ENCODE measurements around the gene INPP5D.

Gene INPP5D

DNA sequence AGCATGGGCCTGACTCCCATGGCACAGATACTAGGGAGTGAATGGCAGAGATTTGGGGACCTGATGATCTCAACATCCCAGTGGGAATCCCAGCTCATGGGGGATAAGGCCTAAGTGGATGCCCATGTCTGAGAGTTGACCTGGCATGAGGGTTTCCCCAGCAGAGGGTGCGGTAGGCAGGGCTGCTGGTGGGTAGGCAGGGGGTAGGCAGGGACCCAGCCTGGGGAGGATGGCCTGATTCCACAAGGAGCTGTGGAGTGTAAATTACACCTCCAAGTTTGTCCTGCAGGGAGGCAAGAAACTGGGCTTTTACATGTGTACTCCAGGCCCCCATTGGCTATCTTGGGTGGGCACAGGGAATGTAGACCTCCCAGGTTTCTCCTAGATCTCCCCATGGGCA, 46.9 kb downstream of the INPP5D start:
- H3K27ac Mint-ChIP-seq = peak overlapping the region; percentile 91 to 93
- DNase-seq (no peak), ATAC-seq (replicated peaks) (no peak)
- H3K27me3 Mint-ChIP-seq = no peaks in the 10 kb centered on the region
- peak overlapping the region; percentile 17 to 60 for H3K4me3 Mint-ChIP-seq
- H3K9me3 Mint-ChIP-seq = no peaks in the 10 kb centered on the region
- H3K36me3 Mint-ChIP-seq (ENCODE audit: insufficient read depth) = peaks cover 48% of the 10 kb centered on the region
- H3K4me1 Mint-ChIP-seq (ENCODE audit: low read depth in 2 of 2) = peaks cover 70 to 77% of the 10 kb centered on the region in 2 donors

- no peaks in the 10 kb centered on the region for H3K9me3 Mint-ChIP-seq
- H3K27ac Mint-ChIP-seq = peak overlapping the region; percentile 91 to 93
- peak overlapping the region; percentile 17 to 60 for H3K4me3 Mint-ChIP-seq
- DNase-seq (no peak), ATAC-seq (replicated peaks) (peak; percentile 33)
- no peaks in the 10 kb centered on the region for H3K27me3 Mint-ChIP-seq
- H3K4me1 Mint-ChIP-seq (ENCODE audit: low read depth in 2 of 2) = peaks cover 65 to 76% of the 10 kb centered on the region in 2 donors
- peaks cover 42% of the 10 kb centered on the region for H3K36me3 Mint-ChIP-seq (ENCODE audit: insufficient read depth)
These were observed 47.7 kb downstream of the INPP5D start for GRCh38 chr2:233107831-233108300.

- ATAC-seq (replicated peaks) = peak; percentile 55
- no peaks in the 10 kb centered on the region for H3K9me3 Mint-ChIP-seq
- H3K36me3 Mint-ChIP-seq (ENCODE audit: insufficient read depth) = peaks cover 45% of the 10 kb centered on the region
These were observed 48.7 kb downstream of the INPP5D start for GRCh38 chr2:233108611-233109490.

GRCh38 chr2:233111427-233111826, 51.3 kb downstream of the INPP5D start:
- no peaks in the 10 kb centered on the region for H3K9me3 Mint-ChIP-seq
- peaks cover 42% of the 10 kb centered on the region for H3K36me3 Mint-ChIP-seq (ENCODE audit: insufficient read depth)
- no peaks in the 10 kb centered on the region for H3K27me3 Mint-ChIP-seq
- DNase-seq = no peak
- peak overlapping the region; percentile 72 to 93 for H3K27ac Mint-ChIP-seq
- no peak for ATAC-seq (replicated peaks)
- H3K4me3 Mint-ChIP-seq = no peak overlapping the region
- H3K4me1 Mint-ChIP-seq (ENCODE audit: low read depth in 2 of 2) = peaks cover 71 to 75% of the 10 kb centered on the region in 2 donors

More at GRCh38 chr2:233108611-233109490, 48.7 kb downstream of the INPP5D start:
- H3K27ac Mint-ChIP-seq = peak overlapping the region; percentile 91 to 93
- H3K27me3 Mint-ChIP-seq = no peaks in the 10 kb centered on the region
- no peak for DNase-seq
- H3K4me1 Mint-ChIP-seq (ENCODE audit: low read depth in 2 of 2) = peaks cover 68 to 78% of the 10 kb centered on the region in 2 donors
- H3K4me3 Mint-ChIP-seq = peak overlapping the region; percentile 17 to 60

GRCh38 chr2:233112329-233112728, 52.2 kb downstream of the INPP5D start:
- Mint-ChIP-seq H3K4me1 (ENCODE audit: low read depth in 2 of 2) (peaks cover 70 to 72% of the 10 kb centered on the region in 2 donors), H3K9me3 (no peaks in the 10 kb centered on the region), H3K27me3 (no peaks in the 10 kb centered on the region), H3K4me3 (peak overlapping the region in 1 of 2 donors; percentile 11), H3K27ac (peak overlapping the region in 1 of 2 donors; percentile 93), H3K36me3 (ENCODE audit: insufficient read depth) (peaks cover 46% of the 10 kb centered on the region)
- no peak for ATAC-seq (replicated peaks)
- no peak for DNase-seq

DNA sequence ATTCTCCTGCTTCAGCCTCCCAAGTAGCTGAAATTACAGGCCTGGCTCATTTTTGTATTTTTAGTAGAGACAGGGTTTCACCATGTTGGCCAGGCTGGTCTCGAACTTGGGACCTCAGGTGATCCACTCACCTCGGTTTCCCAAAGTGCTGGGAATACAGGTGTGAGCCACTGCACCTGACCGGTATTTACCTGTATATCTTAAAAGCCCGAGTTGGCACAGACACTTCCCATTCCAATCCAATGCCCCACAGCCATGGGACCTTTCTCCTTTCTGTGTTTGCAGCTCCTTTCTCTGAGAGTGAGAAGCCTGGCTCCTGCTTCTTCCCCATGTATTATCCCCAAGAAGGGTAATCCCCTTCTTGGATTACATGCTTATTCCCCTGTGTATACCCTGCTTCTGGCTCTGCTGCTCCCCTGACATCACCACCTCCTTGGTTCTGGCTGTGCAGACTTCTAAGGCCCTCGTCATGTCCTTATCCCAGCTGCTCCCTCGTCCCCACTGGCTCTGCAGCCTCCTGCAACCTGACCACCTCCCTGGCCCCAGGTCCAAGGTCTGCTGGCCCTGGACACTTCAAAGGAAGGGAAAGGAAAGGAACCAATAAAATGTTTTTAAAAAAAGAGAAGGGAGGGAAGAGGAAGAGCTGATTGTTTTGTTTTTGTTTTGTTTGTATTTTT, 52.8 kb downstream of the INPP5D start:
- H3K9me3 Mint-ChIP-seq = no peaks in the 10 kb centered on the region
- H3K27me3 Mint-ChIP-seq = no peaks in the 10 kb centered on the region
- H3K27ac Mint-ChIP-seq = peak overlapping the region; percentile 93 to 95
- H3K36me3 Mint-ChIP-seq (ENCODE audit: insufficient read depth) = peaks cover 46% of the 10 kb centered on the region
- H3K4me1 Mint-ChIP-seq (ENCODE audit: low read depth in 2 of 2) = peaks cover 70 to 72% of the 10 kb centered on the region in 2 donors
- H3K4me3 Mint-ChIP-seq = peak overlapping the region; percentile 11 to 43
- ATAC-seq (replicated peaks) (no peak), DNase-seq (no peak)

- peak overlapping the region; percentile 43 to 51 for H3K4me3 Mint-ChIP-seq
- H3K4me1 Mint-ChIP-seq (ENCODE audit: low read depth in 2 of 2) = peaks cover 70 to 72% of the 10 kb centered on the region in 2 donors
- H3K36me3 Mint-ChIP-seq (ENCODE audit: insufficient read depth) = peaks cover 44% of the 10 kb centered on the region
These were observed 54.3 kb downstream of the INPP5D start for GRCh38 chr2:233114421-233114861.

DNA sequence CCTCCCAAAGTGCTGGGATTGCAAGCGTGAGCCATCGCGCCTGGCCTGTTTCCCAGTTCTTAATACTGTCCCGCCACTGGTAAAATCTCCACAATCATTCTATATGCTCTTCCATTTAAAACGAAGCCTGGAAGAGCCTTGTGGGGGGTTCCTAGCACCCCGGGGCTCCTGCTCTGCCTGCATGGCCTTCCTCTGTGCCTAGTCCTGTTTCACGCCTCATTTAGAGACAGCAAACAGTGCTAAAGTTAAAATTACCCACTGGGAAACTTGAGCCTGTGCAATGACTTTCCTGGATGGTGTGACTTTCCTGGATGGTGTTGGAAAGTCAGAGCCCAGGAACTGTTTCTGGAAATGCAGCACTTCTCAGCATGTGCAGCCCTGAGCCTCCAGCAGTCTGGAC, 55.0 kb downstream of the INPP5D start:
- ATAC-seq (replicated peaks) = no peak
- no peak for DNase-seq
- peak overlapping the region; percentile 43 to 51 for H3K4me3 Mint-ChIP-seq
- peaks cover 47% of the 10 kb centered on the region for H3K36me3 Mint-ChIP-seq (ENCODE audit: insufficient read depth)
- no peaks in the 10 kb centered on the region for H3K9me3 Mint-ChIP-seq
- peak overlapping the region; percentile 93 to 95 for H3K27ac Mint-ChIP-seq
- no peaks in the 10 kb centered on the region for H3K27me3 Mint-ChIP-seq
- H3K4me1 Mint-ChIP-seq (ENCODE audit: low read depth in 2 of 2) = peaks cover 73 to 74% of the 10 kb centered on the region in 2 donors

More at GRCh38 chr2:233114421-233114861, 54.3 kb downstream of the INPP5D start:
- Mint-ChIP-seq H3K27me3 (no peaks in the 10 kb centered on the region), H3K9me3 (no peaks in the 10 kb centered on the region), H3K27ac (peak overlapping the region; percentile 93 to 95)
- DNase-seq (no peak), ATAC-seq (replicated peaks) (peak; percentile 84)

DNA sequence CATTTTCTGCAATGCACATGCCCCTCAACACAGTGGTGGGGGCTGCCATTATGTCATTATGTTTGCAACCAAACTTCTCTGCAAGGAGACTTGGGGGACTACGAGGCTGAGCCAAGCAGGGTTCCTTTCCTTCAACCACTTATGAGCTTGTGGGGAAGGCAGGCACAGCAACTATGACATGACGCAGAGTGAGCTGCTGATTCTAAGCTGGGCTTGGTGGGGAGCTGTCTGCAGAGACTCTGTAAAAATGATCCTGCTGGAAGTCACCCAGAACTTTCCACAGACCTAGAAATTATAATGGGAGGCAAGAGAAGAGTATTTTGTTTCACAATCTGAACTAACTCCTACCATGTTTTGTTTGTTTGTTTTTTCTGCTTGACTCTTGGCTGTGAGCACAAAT, 55.6 kb downstream of the INPP5D start:
- peak overlapping the region; percentile 93 to 95 for H3K27ac Mint-ChIP-seq
- peak overlapping the region; percentile 7 to 15 for H3K4me3 Mint-ChIP-seq
- no peaks in the 10 kb centered on the region for H3K27me3 Mint-ChIP-seq
- ATAC-seq (replicated peaks) (no peak), DNase-seq (no peak)
- no peaks in the 10 kb centered on the region for H3K9me3 Mint-ChIP-seq
- peaks cover 45% of the 10 kb centered on the region for H3K36me3 Mint-ChIP-seq (ENCODE audit: insufficient read depth)
- peaks cover 73 to 74% of the 10 kb centered on the region in 2 donors for H3K4me1 Mint-ChIP-seq (ENCODE audit: low read depth in 2 of 2)

DNA sequence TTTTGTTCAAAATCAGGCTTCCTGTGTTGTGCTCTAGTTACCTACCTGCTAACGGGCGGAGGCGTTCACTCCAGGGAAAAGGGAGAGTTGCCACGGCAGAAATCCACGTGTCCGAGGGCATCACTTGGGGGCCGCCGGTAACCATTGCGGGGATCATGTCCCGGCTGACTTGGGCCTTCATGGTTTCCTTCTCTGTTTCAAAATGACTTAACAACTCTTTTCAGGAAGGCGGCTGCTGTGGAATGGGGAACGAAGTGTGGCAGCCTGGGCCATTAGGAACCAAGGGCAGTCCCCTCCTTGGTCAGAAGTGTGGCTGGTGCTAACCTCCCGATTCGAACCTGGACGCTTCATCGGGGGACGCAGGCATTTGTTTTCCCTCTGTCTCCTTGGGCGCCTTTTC, 56.8 kb downstream of the INPP5D start:
- DNase-seq (no peak), ATAC-seq (replicated peaks) (no peak)
- Mint-ChIP-seq H3K9me3 (no peaks in the 10 kb centered on the region), H3K27me3 (no peaks in the 10 kb centered on the region), H3K27ac (peak overlapping the region in 1 of 2 donors; percentile 93), H3K4me3 (peak overlapping the region in 1 of 2 donors; percentile 29), H3K4me1 (ENCODE audit: low read depth in 2 of 2) (peaks cover 70 to 71% of the 10 kb centered on the region in 2 donors), H3K36me3 (ENCODE audit: insufficient read depth) (peaks cover 40% of the 10 kb centered on the region)

DNA sequence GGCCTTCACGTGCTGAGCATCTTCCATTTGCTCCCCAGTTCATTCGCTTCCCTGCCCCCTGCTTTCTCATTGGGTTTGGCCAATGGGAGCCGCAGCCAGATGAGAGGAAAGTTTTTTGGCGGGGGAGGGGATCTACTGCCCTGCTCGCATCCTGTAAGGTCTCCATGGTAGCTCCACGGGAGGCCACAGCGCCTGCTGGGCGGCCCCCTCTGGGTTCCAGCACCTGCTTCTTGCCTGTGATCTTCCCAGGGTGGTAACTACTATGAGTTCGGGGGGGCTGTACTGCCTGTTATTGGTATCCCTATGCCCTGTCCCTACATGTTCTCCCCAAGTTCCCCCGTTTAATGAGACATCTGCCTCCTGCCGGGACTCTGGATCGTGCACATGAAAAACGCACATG, 57.2 kb downstream of the INPP5D start:
- Mint-ChIP-seq H3K27me3 (no peaks in the 10 kb centered on the region), H3K4me3 (no peak overlapping the region), H3K4me1 (ENCODE audit: low read depth in 2 of 2) (peaks cover 72 to 74% of the 10 kb centered on the region in 2 donors), H3K36me3 (ENCODE audit: insufficient read depth) (peaks cover 44% of the 10 kb centered on the region), H3K27ac (peak overlapping the region; percentile 86 to 96), H3K9me3 (no peaks in the 10 kb centered on the region)
- DNase-seq (no peak), ATAC-seq (replicated peaks) (no peak)

DNA sequence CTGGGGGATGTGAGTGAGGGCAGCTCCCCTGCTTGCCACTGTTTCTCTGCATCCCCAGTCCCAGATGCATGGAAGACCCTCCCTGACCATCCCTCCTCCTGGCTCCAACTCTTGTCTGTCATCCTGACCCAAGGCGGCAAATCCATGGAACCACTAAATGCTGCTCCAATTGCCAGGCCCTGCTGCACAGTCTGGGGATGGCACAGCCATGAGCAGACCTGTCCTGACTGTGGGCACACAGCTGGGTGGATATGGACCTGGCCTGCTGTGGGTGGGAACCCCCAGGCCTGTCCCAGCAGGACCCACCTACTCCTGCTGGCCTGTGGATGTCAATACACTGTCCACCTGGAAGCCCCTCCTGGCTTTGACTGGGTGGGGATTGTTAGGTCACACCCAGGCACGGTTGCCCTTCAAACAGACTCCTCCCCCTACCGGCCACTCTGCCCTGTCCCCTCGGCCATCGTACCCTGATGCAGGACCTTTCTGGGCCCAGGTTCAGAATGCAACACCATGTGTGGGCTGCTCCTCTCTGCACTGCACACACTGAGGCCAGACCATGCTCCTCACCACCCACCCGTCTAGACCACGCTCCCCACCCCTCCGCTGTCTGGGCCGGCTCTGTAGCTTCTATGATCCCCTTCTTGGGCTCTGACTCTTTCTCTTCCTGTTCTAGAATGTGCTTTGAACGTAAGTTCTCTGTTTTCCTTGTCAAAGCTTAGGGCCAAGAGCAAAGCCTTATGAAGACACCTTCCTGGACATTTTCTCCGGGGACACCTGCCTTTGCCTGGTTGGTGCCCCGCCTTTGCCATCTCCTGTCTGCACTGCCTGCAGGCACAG, 57.9 kb downstream of the INPP5D start:
- no peak for DNase-seq
- no peak for ATAC-seq (replicated peaks)
- Mint-ChIP-seq H3K9me3 (no peaks in the 10 kb centered on the region), H3K27me3 (no peaks in the 10 kb centered on the region), H3K36me3 (ENCODE audit: insufficient read depth) (peaks cover 48% of the 10 kb centered on the region), H3K4me3 (peak overlapping the region; percentile 42 to 59), H3K4me1 (ENCODE audit: low read depth in 2 of 2) (peaks cover 69 to 70% of the 10 kb centered on the region in 2 donors), H3K27ac (peak overlapping the region; percentile 86 to 96)

DNA sequence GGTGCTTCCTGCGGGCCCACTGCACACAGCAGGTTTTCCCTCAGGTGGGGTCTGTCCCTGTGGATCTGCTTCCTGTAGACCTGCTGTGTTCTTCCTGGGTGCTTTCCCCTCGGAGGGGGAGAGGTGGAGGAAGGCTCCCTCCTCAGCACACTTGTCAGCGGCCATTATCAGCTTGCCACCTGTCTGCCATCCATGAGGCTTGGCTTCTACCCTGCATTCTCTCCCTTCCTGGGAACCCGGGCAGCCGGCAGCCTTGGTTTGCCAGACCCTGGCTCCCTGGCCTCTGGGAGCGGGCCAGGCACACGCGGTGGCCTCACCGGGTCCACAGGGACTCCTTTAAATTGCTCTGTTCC, 58.5 kb downstream of the INPP5D start:
- DNase-seq (no peak), ATAC-seq (replicated peaks) (no peak)
- H3K4me1 Mint-ChIP-seq (ENCODE audit: low read depth in 2 of 2) = peaks cover 63 to 64% of the 10 kb centered on the region in 2 donors
- peak overlapping the region; percentile 86 to 96 for H3K27ac Mint-ChIP-seq
- H3K9me3 Mint-ChIP-seq = no peaks in the 10 kb centered on the region
- peaks cover 52% of the 10 kb centered on the region for H3K36me3 Mint-ChIP-seq (ENCODE audit: insufficient read depth)
- H3K27me3 Mint-ChIP-seq = no peaks in the 10 kb centered on the region
- peak overlapping the region; percentile 42 to 59 for H3K4me3 Mint-ChIP-seq
